ENCODE results near the gene MGME1.

GRCh38 chr20:17957505-17958363 lies 11.1 kb upstream of the MGME1 start:
- TF ChIP-seq CTCF (conservative IDR thresholded peaks at IDR 0.05; ENCODE audit: low read length), result no peak
- TF ChIP-seq EZH2phosphoT487 (IDR thresholded peaks at IDR 0.05; ENCODE audit: borderline replicate concordance), result no peak

All from Loucy (cell line).